ENCODE data around the gene ABCA6.

Gene ABCA6

DNA sequence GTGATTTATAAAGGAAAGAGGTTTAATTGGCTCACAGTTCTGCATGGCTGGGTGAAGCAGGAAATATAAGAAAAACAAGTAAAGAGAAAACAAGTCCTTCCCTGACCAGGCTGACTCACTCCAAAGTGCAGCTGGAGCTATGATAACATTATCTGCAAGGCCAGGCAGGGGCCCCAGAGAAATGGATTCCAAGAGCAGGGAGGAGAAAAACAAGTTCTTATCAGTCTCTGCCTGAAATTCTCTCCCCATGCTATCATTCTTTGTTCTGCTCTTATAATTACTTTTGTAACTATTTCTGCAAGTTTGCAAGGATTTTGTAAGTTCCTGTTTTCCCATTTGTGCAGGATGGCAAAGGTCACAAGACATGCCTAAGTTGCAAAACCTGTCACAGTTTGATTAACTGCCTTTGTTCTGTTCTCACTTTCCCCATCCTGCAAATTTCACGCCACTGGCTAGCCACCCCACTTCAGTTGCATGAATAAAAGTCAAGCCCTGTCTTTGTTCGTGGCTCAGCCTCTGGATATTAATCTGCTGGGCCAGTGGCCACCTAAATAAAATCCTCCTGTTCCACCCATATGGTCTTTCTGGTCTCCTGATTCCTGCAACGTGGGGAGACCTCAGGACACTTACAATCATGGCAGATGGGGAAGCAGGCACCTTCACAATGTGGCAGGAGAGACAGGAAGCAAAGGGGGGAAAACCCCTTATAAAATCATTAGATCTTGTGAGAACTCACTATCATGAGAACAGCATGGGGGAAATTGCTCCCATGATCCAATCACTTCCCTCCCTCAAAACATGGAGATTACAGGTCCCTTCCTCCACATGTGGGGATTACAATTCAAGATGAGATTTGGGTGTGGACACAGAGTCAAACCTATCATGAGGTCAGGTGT is 94.1 kb downstream of the ABCA6 start:
- no peak for DNase-seq (ENCODE audit: low read depth in 2 of 2)

DNA sequence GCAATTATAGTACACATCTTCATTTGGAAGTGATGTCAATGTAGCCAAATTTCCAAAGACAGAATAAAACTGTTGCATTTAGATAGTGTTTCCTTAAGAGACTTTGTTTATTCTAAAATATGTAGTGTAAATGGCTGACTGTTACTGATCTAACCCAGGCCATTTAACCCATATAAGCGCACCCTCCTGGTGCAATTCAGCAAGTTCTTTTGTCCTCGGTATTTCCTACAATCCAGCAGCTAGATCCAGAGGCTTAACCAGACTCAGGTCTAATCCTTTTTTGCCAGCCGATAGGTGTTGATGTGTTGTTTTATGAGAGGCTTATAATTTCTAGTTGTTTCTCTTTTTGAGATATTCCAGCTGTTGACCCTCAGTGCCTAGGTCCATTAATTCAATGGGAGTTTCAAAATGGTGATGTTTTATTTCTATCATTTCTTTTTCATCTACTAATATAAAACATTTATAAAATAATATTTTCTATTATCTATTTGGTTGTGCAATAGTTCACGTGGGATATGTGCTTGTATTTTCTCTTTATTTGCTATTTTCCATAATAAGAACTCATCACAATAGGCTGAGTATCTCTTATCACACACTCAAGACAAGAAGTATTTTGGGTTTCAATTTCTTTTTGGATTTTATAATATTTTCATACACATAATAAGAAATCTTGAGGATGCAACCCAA is 95.4 kb downstream of the ABCA6 start:
- no peak for DNase-seq (ENCODE audit: low read depth in 2 of 2)

DNA sequence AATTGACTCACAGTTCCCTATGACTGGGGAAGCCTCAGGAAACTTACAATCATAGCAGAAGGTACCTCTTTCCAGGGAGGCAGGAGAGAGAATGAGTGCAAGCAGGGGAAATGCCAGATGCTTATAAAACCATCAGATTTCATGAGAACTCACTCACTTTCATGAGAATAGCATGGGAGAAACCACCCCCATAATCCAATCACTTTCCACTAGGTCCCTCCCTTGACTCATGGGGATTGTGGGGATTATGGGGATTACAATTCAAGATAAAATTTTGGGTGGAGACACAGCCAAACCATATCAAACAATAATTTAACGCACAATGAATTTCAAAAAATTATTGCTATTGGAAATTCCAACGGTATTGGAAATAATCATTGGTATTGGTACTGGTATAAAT is 96.0 kb downstream of the ABCA6 start:
- DNase-seq (ENCODE audit: low read depth in 2 of 2), result no peak

DNA sequence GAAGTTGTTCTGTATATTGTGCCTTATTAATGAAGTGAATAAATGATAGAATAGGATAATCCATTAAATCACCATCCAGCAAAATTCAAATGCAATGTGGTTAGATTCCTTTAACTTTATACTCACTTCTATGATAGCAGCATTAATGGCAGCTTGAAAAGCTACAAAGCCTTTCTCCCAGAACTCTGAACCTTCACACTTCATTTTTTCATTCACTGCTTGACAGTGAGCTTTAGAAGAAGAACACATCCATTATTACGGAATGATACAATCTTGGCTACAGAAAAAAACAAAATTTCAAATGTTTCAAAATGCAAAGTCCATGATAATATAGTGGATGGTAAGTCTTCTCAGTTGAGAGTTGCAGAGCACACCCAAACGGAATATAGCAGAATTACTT is 97.3 kb downstream of the ABCA6 start:
- no peak for DNase-seq (ENCODE audit: low read depth in 2 of 2)

DNA sequence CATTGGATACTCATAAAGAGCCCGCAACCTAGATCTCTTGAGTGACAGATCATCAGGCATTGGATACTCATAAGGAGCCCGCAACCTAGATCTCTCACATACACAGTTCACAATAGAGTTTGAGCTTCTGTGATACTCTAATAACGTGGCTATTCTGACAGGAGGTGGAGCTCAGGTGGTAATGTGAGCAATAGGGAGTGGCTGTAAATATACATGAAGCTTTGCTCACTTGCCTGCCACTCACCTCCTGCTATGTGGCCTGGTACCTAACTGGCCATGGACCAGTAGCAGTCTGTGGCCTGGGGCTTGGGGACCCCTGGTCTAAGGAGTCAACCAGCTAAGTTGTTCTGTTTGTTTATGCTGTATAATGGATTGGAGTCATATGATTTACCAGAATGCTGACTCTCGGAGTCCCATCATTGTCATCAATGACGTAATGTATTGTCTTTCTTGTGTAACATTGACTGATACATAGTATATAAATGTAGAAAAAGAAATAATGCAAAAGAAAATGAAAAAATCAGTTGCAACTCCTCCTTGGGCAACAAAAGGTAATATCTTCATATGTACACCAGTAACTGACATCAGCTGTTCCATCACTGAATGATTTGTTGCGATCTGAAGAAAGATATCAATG is 98.5 kb downstream of the ABCA6 start:
- DNase-seq (ENCODE audit: low read depth in 2 of 2), result no peak

DNA sequence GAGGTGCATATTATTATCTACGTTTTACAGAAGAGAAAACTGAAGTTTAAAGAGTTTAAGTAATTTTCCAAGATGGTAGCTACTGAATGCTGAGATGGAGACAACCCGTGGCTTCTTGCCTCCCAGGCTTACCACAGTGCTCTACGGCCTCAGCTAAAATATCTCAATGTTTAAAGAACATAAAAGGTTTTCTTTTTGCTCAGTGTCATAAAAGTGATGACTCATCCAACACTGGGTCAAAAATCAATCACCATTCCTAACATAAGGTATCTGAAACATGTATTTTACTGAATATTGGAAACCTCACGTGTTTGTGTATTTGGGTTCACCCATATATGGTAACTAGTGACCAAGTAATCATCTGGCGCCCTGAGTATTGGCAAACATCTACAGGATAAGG is 99.4 kb downstream of the ABCA6 start:
- no peak for DNase-seq (ENCODE audit: low read depth in 2 of 2)

DNA sequence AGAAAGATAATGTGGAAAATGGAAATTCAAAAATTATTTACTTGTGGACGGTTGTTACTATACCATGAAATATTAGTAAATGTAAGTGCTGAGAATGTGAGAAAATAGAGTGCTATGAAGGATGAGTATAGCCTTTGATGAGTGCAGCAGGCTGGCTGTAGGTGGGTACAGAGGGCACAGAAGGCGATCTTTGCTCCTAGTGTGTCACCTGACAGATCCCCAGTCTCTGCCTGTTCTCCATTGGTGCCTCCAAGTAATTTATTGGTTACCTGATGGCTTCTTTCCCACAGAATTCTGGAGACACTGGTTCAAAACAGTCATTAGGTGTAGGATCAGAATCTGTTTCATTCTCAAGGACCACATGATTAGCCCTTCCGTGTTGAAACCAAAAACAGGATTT is 109.9 kb downstream of the ABCA6 start:
- no peak for DNase-seq (ENCODE audit: low read depth in 2 of 2)

DNA sequence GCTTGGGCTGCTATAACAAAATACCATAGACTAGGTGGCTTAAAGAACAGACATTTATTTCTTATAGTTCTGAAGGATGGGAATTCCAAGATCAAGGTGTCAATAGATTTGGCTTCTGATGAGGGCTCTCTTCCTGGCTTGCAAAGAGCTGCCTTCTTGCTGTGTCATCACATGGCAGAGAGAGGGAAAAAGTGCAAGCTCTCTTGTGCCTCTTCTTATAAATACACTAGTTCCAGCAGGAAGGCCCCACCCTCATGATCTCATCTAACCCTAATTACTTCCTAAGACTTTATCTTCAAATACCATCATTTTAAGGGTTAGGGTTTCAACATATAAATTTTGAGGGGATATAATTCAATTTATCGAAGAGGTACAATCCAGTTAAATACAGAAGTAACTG is 111.5 kb downstream of the ABCA6 start:
- DNase-seq (ENCODE audit: low read depth in 2 of 2), result no peak

All from stimulated activated CD8-positive, alpha-beta memory T cell treated with anti-CD3 and anti-CD28 coated beads, Interleukin-15, amount 100 ng/mL, for 48 hours (primary cell).